K562 (cell line): ENCODE measurements around the gene RTBDN. TPM values are rescaled to one million over a fixed set of nuclear protein-coding genes. Genes with fewer than 3 reads are reported as not detected.

ENCODE experiments used
- ARNT ChIP-seq, 2 experiments: fragments of 450-650 bp; IDR thresholded peaks; 2 replicates each; pipeline ENCODE4 v1.6.1; 2016; ENCODE audit warnings: mild to moderate bottlenecking in 1 of 2
- C11orf30 ChIP-seq: fragments of 450-650 bp; IDR thresholded peaks from 2 replicates; pipeline ENCODE4 v1.6.1; 2016; ENCODE audit warnings: low read depth, mild to moderate bottlenecking
- FOXA1 ChIP-seq: fragments of 450-650 bp; IDR thresholded peaks from 2 replicates; pipeline ENCODE4 v1.6.1; 2016; ENCODE audit warnings: mild to moderate bottlenecking, borderline replicate concordance
- GATAD2A ChIP-seq: fragments of 450-650 bp; IDR thresholded peaks from 2 replicates; pipeline ENCODE4 v1.6.1; 2017
- GATAD2B ChIP-seq: fragments of 450-650 bp; IDR thresholded peaks from 2 replicates; pipeline ENCODE4 v1.6.1; 2017; ENCODE audit warnings: mild to moderate bottlenecking, borderline replicate concordance
- HMGN3 ChIP-seq: IDR thresholded peaks from 2 replicates; pipeline ENCODE4 v1.6.1; 2011; ENCODE audit warnings: borderline replicate concordance, low read depth, mild to moderate bottlenecking, mixed read lengths, low read length; ENCODE audit not compliant: insufficient read length; ENCODE audit errors: extremely low read depth
- MBD1 ChIP-seq: fragments of 250-450 bp; sonication (Bioruptor Pico); IDR thresholded peaks from 2 replicates; pipeline ENCODE4 v1.8.0; 2022; ENCODE audit warnings: inconsistent platforms
- PTTG1 ChIP-seq: fragments of 450-650 bp; IDR thresholded peaks from 2 replicates; pipeline ENCODE4 v1.6.1; 2016; ENCODE audit warnings: low read depth, mild to moderate bottlenecking, missing genetic modification characterization, missing compliant biosample characterization
- RFX7 ChIP-seq: fragments of 250-450 bp; sonication (Bioruptor Pico); IDR thresholded peaks from 2 replicates; pipeline ENCODE4 v1.5.1; 2021; ENCODE audit warnings: mild to moderate bottlenecking
- ZBTB34 ChIP-seq: fragments of 250-450 bp; sonication (Bioruptor Pico); IDR thresholded peaks from 2 replicates; pipeline ENCODE4 v1.8.0; 2021; ENCODE audit warnings: mild to moderate bottlenecking, moderate library complexity
- ZBTB40 ChIP-seq, 2 experiments: fragments of 450-650 bp in 1 of 2; sonication (generic) in 1 of 2; formaldehyde crosslinking in 1 of 2; IDR thresholded peaks; 2 replicates each; pipeline versions ENCODE4 v1.7.1 to v1.9.0; 2016 to 2022; ENCODE audit warnings: inconsistent platforms in 1 of 2, mild to moderate bottlenecking in 1 of 2, missing genetic modification reagents in 1 of 2
- ZNF232 ChIP-seq: sonication (generic); formaldehyde crosslinking; IDR thresholded peaks from 2 replicates; pipeline ENCODE4 v1.8.0; 2022; ENCODE audit warnings: mild to moderate bottlenecking, missing genetic modification reagents
- ZNF449 ChIP-seq: fragments of 250-450 bp; sonication (Bioruptor Pico); IDR thresholded peaks from 2 replicates; pipeline ENCODE4 v1.8.0; 2022; ENCODE audit warnings: moderate library complexity, mild to moderate bottlenecking, inconsistent platforms
- polyA plus RNA-seq, 8 experiments: library from polyadenylated mRNA; depleted of rRNA in 4 of 8; stranded (reverse) in 5 of 8; unstranded in 3 of 8; fragments of >200 nt; fragmentation: Nextera tagmentation in 2 of 8; fragmentation: Illumina TruSeq in 1 of 8; extraction: Ambion mirVana in 2 of 8; extraction: Trizol in 1 of 8; gene quantifications; 2 replicates each; pipeline versions ENCODE4 v1.2.1 to v1.2.3, GENCODE V29; 2011 to 2014; ENCODE audit warnings: inconsistent platforms in 1 of 8, missing spikeins in 1 of 8
- total RNA-seq, 7 experiments: library from RNA; depleted of rRNA in 6 of 7; stranded (reverse); fragments of >200 nt in 6 of 7; fragmentation: Illumina TruSeq in 2 of 7; extraction: Trizol in 2 of 7; gene quantifications; 2 replicates each; pipeline versions ENCODE4 v1.2.1 to v1.2.3, GENCODE V29; 2011 to 2021; ENCODE audit warnings: low replicate concordance in 1 of 7

RTBDN gene
- total and polyA plus RNA-seq, 9 of the 15 experiments (the other 6 are each of a cell fraction or from before 2014, with no cell fraction given), result 0.20 to 2.3 (median 0.72) TPM; not detected in 1

- TF ChIP-seq ZNF449 (CRISPR knock-in tag), result no peak
- TF ChIP-seq MBD1 (CRISPR knock-in tag), result no peak
- TF ChIP-seq FOXA1, result no peak
- TF ChIP-seq ZBTB34, result no peak
- TF ChIP-seq C11orf30, result no peak
- TF ChIP-seq GATAD2A, result no peak
- no peak for TF ChIP-seq ARNT (IDR thresholded peaks at IDR 0.05)
- no peak for TF ChIP-seq HMGN3
- TF ChIP-seq PTTG1, result no peak
- TF ChIP-seq ZBTB40 (IDR thresholded peaks at IDR 0.05), result no peak
- TF ChIP-seq ZBTB40 (CRISPR knock-in tag; IDR thresholded peaks at IDR 0.05), result no peak
- TF ChIP-seq RFX7, result no peak
- no peak for TF ChIP-seq GATAD2B
- no peak for TF ChIP-seq ZNF232 (CRISPR knock-in tag)
These were observed 55.0 kb downstream of the RTBDN start (continued) for GRCh38 chr19:12779162-12779993.
